Brain pericyte (primary cell): ENCODE measurements around the gene MYO15B.

Experiments used
- DNase-seq: peaks from one replicate; pipeline ENCODE4 v3.0.0-alpha.2; 2012; ENCODE audit warnings: low read depth, low spot score

The MYO15B gene

GRCh38 chr17:75665981-75666380, 78.4 kb downstream of the MYO15B start:
- no peak for DNase-seq

GRCh38 chr17:75666959-75667790, 79.6 kb downstream of the MYO15B start, which contains the start of the genes RECQL5 and SAP30BP:
Gene RECQL5 (minus strand): TSS chr17:75667154. CDS start chr17:75666557, 597 bp downstream.
Gene SAP30BP (plus strand): TSS chr17:75667338. CDS start chr17:75667373, 35 bp downstream.
- DNase-seq, result peak; percentile 96

GRCh38 chr17:75667825-75668224, 80.2 kb downstream of the MYO15B start:
- DNase-seq, result no peak

GRCh38 chr17:75668489-75668888, 80.9 kb downstream of the MYO15B start:
- no peak for DNase-seq

- no peak for DNase-seq
These were observed 83.3 kb downstream of the MYO15B start for GRCh38 chr17:75670868-75671267.

- DNase-seq, result no peak
These were observed 84.4 kb downstream of the MYO15B start for GRCh38 chr17:75672011-75672410.

GRCh38 chr17:75673487-75673886, 85.9 kb downstream of the MYO15B start:
- no peak for DNase-seq
